ENCODE measurements around the gene ADGRB3. TPM values are rescaled to one million over a fixed set of nuclear protein-coding genes. Genes with fewer than 3 reads are reported as not detected.
"Not testable (repeated sequence)": the region's sequence is repeated elsewhere in the genome, so short reads cannot be mapped to it uniquely, and the experiment has no call there.

Gene ADGRB3
- total RNA-seq, 1 experiment from 2014 or later = not detected

- peaks cover 22% of the 10 kb centered on the region for H3K27me3 Mint-ChIP-seq (ENCODE audit: insufficient read depth, unreplicated experiment)
- CTCF ChIA-PET = no interaction called here
- no peaks in the 10 kb centered on the region for H3K4me1 Mint-ChIP-seq (ENCODE audit: insufficient read depth, unreplicated experiment)
- no peaks in the 10 kb centered on the region for H3K9me3 Mint-ChIP-seq (ENCODE audit: unreplicated experiment)
- intact Hi-C loops (cut with micrococcal nuclease) = loop anchor here (5.0 kb wide), 1 partner anchor 279 kb away; no protein-coding TSS in a partner anchor
- no peaks in the 10 kb centered on the region for H3K36me3 Mint-ChIP-seq (ENCODE audit: insufficient read depth, unreplicated experiment)
- BruUV-seq (replicated peaks) = no TSS peak
- DNase-seq (ENCODE audit: unreplicated experiment) = no peak
- TF ChIP-seq CTCF (IDR thresholded peaks at IDR 0.05; ENCODE audit: unreplicated experiment) = no peak
- POLR2A ChIA-PET = no interaction called here
- H3K27ac Mint-ChIP-seq (ENCODE audit: low read depth, unreplicated experiment) = no peak overlapping the region
- no peak overlapping the region for H3K4me3 Mint-ChIP-seq (ENCODE audit: unreplicated experiment)
Observed at GRCh38 chr6:68743099-68743498, 108.0 kb downstream of the ADGRB3 start.

GRCh38 chr6:68744376-68744775 is 109.3 kb downstream of the ADGRB3 start:
- H3K27ac Mint-ChIP-seq (ENCODE audit: low read depth, unreplicated experiment); BruUV-seq (replicated peaks); H3K9me3 Mint-ChIP-seq (ENCODE audit: unreplicated experiment); DNase-seq (ENCODE audit: unreplicated experiment); POLR2A ChIA-PET; H3K36me3 Mint-ChIP-seq (ENCODE audit: insufficient read depth, unreplicated experiment); H3K4me3 Mint-ChIP-seq (ENCODE audit: unreplicated experiment); H3K4me1 Mint-ChIP-seq (ENCODE audit: insufficient read depth, unreplicated experiment); CTCF ChIA-PET: not testable (repeated sequence)
- intact Hi-C loops (cut with micrococcal nuclease) = loop anchor here (5.0 kb wide), 1 partner anchor 278 kb away; no protein-coding TSS in a partner anchor
- peaks cover 27% of the 10 kb centered on the region for H3K27me3 Mint-ChIP-seq (ENCODE audit: insufficient read depth, unreplicated experiment)

GRCh38 chr6:68746376-68746775 is 111.3 kb downstream of the ADGRB3 start:
- POLR2A ChIA-PET = no interaction called here
- H3K4me1 Mint-ChIP-seq (ENCODE audit: insufficient read depth, unreplicated experiment) = no peaks in the 10 kb centered on the region
- H3K9me3 Mint-ChIP-seq (ENCODE audit: unreplicated experiment) = no peaks in the 10 kb centered on the region
- no peak for TF ChIP-seq CTCF (IDR thresholded peaks at IDR 0.05; ENCODE audit: unreplicated experiment)
- DNase-seq (ENCODE audit: unreplicated experiment) = no peak
- no peak overlapping the region for H3K27ac Mint-ChIP-seq (ENCODE audit: low read depth, unreplicated experiment)
- H3K27me3 Mint-ChIP-seq (ENCODE audit: insufficient read depth, unreplicated experiment) = peaks cover 40% of the 10 kb centered on the region
- no peak overlapping the region for H3K4me3 Mint-ChIP-seq (ENCODE audit: unreplicated experiment)
- intact Hi-C loops (cut with micrococcal nuclease) = no loop called here
- CTCF ChIA-PET = no interaction called here
- no TSS peak for BruUV-seq (replicated peaks)
- H3K36me3 Mint-ChIP-seq (ENCODE audit: insufficient read depth, unreplicated experiment) = no peaks in the 10 kb centered on the region

GRCh38 chr6:68747110-68747790 is 112.2 kb downstream of the ADGRB3 start:
- CTCF ChIA-PET = no interaction called here
- intact Hi-C loops (cut with micrococcal nuclease) = no loop called here
- DNase-seq (ENCODE audit: unreplicated experiment) = no peak
- Mint-ChIP-seq H3K27me3 (ENCODE audit: insufficient read depth, unreplicated experiment) (peaks cover 42% of the 10 kb centered on the region), H3K4me1 (ENCODE audit: insufficient read depth, unreplicated experiment) (no peaks in the 10 kb centered on the region), H3K9me3 (ENCODE audit: unreplicated experiment) (no peaks in the 10 kb centered on the region), H3K4me3 (ENCODE audit: unreplicated experiment) (no peak overlapping the region), H3K36me3 (ENCODE audit: insufficient read depth, unreplicated experiment) (no peaks in the 10 kb centered on the region), H3K27ac (ENCODE audit: low read depth, unreplicated experiment) (no peak overlapping the region)
- no peak for TF ChIP-seq CTCF (IDR thresholded peaks at IDR 0.05; ENCODE audit: unreplicated experiment)
- no TSS peak for BruUV-seq (replicated peaks)
- POLR2A ChIA-PET = no interaction called here

GRCh38 chr6:68747832-68748231 is 112.8 kb downstream of the ADGRB3 start:
- BruUV-seq (replicated peaks); intact Hi-C loops (cut with micrococcal nuclease); H3K9me3 Mint-ChIP-seq (ENCODE audit: unreplicated experiment); H3K27ac Mint-ChIP-seq (ENCODE audit: low read depth, unreplicated experiment); DNase-seq (ENCODE audit: unreplicated experiment); H3K4me1 Mint-ChIP-seq (ENCODE audit: insufficient read depth, unreplicated experiment); H3K36me3 Mint-ChIP-seq (ENCODE audit: insufficient read depth, unreplicated experiment); H3K4me3 Mint-ChIP-seq (ENCODE audit: unreplicated experiment); POLR2A ChIA-PET: not testable (repeated sequence)
- CTCF ChIA-PET = interaction anchor here (0.6 kb wide), 1 partner anchor 12 kb away, joined by 4 read pairs; no protein-coding TSS in a partner anchor
- H3K27me3 Mint-ChIP-seq (ENCODE audit: insufficient read depth, unreplicated experiment) = peaks cover 42% of the 10 kb centered on the region
